ENCODE measurements around the gene RAB43.
"Not testable (repeated sequence)": the region's sequence is repeated elsewhere in the genome, so short reads cannot be mapped to it uniquely, and the experiment has no call there.

Gene RAB43

DNA sequence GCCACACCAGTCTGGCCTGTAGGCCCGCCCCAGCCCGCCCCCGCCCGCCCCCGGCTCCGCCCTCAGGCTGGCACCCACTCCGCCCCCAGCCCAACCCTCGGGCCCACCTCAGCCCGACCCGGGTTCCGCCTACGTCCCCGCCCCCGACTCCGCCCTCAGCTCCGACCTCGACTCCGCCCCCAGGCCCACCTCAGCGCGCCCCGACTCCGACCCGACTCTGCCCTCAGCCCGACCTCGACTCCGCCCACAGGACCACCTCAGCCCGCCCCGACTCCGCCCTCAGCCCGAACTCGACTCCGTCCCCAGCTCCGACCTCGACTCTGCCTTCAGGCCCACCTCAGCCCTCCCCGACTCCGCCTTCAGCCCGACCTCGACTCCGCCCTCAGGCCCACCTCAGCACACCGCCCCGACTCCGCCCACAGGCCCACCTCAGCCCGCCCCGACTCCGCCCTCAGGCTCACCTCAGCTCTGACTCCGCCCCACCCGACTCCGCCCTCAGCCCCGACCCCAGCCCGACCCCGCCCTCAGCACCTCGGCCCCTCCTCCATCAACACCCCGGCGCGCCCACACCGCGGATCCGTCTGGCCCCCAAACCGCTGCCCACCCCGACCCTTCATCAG is at the start of gene RAB43:
Gene RAB43 (minus strand): TSS at position 13 of the 620 bp plus-strand sequence. CDS start 315 bp downstream, outside the sequence.
- DNase-seq: peak; percentile 77

DNA sequence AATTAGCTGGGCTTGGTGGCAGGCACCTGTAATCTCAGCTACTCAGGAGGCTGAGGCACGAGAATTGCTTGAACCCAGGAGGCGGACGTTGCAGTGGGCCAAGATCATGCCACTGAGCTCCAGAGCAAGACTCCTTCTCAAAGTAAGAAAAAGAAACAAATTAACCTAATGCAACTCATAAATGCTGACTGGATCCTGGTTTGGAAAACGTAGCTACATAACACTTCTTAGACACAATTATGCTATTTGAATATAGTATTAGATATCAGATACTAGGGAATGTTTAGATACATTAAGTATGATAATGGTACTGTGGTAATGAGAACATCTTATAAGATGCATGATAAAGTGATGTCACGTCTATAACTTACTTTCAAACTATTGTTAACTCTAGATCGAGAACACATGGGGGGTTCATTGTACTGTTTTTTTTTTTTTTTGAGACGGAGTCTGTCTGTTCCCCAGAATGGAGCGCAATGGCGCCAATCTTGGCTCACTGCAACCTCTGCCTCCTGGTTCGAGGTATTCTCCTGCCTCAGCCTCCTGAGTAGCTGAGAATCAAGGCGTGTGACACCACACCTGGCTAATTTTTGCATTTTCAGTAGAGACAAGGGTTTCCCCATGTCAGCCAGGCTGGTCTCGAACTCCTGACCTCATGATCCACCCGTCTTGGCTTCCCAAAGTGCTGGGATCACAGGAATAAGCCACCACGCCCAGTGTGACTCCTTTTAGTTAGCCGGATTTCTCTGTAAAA is 45.2 kb upstream of the RAB43 start:
- DNase-seq: no peak

DNA sequence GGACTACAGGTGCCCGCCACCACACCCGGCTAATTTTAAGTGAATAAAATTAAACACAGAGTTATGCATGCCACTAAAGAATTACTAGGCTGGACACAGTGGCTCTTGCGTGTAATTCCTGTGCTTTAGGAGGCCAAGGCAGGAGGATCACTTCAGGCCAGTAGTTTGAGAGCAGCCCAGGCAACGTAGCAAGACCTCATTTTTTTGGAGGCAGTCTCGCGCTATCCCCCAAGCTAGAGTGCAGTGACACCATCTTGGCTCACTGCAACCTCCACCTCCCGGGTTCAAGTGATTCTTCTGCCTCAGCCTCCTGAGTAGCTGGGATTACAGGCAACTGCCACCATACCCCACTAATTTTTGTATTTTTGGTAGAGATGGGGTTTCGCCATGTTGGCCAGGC is 44.0 kb upstream of the RAB43 start:
- not testable (repeated sequence) for DNase-seq

DNA sequence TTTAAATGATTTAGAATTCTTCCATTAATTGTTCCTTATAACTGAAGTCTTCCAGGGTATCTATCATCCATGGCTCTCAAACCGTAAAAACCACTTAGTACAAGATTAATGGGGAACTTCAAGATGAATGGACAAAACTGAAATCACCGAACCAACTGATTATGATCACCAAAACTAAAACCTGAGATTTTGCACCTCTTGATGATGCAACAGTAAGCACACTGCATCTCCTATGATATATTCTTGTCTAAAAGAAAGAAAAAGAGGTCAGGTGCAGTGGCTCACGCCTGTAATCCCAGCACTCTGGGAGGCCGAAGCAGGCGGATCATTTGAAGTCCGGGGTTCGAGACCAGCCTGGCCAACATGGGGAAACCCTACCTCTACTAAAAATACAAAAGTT is 42.9 kb upstream of the RAB43 start:
- no peak for DNase-seq

DNA sequence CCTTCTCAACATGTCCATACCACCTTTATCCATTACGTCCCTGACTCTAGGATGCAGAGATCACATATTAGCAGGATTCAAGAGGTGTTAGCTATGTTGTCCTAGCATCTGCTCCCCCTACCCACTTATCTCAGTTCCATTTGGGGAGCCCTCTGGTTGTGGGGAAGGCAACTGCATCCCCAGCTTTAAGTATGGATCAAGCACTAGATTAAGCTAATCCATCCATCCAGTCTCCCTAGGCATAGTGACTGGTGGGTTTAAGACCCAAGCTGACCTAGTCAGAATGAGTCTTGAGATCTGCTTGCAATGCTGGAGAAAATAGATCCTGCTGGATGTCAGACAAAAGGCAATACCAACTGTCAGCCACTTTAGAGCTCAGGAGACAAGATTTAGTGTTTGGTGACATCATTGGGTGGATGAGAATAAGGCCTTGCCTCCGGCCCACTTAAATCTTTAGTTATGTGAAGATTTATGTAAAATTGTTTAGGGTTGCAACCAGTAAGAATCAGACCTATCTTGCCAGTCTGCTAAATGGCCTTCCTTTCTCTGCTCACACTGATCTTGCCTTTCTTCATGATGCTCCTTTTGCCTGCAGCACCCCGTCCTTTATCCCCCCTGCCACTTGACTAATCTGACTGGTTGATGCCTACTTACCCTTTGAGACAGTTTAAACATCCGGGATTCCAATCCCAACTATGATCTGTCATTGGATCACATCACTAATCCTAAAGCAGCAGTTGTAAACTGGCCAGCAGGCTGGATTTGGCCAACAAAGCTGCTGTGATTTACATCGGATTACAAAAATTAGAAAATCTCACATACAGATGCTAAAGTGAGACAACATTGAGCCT is 41.4 kb upstream of the RAB43 start:
- no peak for DNase-seq

DNA sequence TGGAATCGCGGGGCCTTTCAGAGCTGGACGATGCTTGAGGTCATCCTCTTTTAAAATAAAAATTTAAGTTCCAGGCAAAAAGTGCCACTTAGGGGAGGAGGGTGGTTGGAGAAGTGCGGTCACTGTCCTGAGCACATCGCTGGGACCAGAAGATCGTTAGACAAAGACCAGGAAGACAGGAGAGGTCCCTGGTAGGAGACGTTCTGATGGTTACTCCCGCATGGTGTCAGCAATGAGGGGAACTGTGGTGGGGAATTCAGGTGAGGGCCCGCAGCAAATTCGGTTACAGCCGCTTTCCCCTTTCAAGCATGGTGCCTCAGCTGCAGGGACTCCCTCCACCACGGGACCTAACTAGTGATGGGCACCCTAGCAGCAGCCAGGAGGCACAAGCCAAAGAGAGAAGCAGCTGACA is 40.3 kb upstream of the RAB43 start:
- no peak for DNase-seq

DNA sequence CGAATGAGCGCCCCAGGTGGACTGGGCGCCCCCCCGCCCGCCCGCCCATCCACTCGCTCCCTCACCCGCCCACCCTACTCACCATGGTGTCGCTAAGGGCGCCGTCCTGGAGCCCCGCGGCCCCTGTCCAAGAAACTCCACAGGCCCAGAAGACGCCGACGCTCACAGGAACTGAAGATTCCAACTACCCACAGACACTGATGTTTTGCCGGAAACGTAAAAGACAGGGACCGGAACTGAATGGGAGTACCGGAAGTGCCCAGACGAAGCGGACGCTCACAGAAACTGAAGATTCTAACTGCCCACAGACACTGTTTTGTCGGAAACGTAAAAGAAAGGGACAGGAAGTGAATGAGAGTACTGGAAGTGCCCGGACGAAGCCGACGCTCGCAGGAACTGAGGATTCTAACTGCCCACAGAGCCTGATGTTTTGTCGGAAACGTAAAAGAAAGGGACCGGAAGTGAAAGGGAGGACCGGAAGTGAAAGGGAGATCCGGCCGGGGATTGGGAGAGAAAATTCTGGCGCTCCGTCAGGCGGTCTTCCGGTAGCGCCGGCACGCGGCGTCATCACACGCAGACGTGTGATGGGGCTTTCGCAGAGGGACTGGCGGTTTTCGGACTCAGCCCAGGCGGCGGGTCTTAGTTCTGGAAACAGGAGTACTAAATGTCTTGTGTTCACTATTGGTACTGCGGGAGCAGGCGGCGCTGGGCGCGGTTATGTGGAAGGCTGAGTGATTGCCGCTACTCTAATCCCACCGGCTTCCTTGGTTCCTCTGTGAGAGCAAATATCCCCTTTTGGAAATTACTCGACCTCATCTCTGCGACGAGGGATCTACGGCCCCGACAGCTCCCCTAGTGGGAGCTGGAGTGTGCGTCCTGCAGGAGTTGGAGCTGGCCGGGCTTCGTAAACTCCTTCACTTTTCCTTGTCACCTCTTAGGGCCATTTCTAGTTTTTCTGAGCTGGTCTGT is 39.6 kb upstream of the RAB43 start, which contains the start of gene ISY1:
Gene ISY1 (minus strand): TSS at position 173 of the 969 bp plus-strand sequence. CDS start 88 bp downstream, at position 85.
- peak; percentile 96 for DNase-seq

DNA sequence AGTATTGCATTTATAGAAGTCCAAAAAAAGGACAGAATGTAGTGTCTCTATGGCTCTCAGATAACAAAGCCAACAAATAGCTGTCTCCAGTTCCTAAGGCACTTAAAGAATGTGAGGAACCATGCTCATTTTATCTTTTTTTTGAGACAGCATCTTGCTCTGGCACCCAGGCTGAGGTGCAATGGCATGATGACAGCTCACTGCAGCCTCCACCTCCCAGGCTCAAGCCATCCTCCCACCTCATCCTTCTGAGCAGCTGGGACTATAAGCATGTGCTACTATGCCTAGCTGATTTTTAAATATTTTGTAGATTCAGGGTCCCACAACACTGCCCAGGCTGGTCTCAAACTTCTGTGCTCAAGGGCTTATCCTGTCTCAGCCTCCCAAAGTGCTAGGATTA is 23.2 kb upstream of the RAB43 start:
- DNase-seq: no peak

DNA sequence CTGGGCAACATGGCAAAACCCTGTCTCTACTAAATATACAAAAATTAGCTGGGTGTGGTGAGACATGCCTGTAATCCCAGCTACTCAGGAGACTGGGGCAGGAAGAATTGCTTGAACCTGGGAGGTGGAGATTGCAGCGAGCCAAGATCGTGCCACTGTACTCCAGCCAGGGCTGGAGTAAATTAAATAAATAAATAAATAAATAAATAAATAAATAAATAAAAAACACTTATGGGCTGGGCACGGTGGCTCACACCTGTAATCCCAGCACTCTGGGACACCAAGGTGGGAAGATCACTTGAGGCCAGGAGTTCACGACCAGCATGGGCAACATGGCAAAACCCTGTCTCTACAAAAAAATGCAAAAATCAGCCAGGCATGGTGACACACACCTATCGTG is 19.4 kb upstream of the RAB43 start:
- DNase-seq: not testable (repeated sequence)

DNA sequence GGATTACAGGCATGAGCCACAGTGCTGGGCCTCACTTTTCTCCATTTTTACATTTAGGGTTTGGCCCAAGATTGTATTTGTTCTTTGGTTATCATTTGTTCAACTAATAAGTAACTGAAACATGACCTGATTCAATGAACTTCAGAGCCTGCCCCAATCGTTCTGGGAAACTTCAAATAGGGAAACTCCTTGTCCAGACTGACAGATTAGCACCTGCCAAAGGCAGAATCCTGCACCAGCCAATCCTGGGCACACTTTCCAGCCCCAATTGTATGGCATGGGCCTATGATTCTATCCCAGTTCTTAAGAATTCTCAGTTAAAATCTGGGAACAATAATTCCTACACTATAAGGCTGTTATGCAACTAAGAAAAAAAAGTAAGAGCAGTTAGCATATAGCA is 18.3 kb upstream of the RAB43 start:
- no peak for DNase-seq

DNA sequence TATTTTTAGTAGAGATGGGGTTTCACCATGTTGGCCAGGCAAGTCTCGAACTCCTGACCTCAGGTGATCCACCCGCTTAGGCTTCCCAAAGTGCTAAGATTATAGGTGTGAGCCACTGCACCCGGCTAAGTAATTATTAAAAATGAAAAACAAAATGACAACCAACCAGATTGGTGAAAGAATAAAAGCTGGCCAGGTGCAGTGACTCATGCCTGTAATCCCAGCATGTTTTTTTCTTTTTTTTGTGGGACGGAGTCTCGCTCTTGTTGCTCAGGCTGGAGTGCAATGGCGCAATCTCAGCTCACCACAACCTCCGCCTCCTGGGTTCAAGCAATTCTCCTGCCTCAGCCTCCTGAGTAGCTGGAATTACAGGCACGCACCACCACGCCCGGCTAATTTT is 14.7 kb upstream of the RAB43 start:
- DNase-seq: not testable (repeated sequence)

DNA sequence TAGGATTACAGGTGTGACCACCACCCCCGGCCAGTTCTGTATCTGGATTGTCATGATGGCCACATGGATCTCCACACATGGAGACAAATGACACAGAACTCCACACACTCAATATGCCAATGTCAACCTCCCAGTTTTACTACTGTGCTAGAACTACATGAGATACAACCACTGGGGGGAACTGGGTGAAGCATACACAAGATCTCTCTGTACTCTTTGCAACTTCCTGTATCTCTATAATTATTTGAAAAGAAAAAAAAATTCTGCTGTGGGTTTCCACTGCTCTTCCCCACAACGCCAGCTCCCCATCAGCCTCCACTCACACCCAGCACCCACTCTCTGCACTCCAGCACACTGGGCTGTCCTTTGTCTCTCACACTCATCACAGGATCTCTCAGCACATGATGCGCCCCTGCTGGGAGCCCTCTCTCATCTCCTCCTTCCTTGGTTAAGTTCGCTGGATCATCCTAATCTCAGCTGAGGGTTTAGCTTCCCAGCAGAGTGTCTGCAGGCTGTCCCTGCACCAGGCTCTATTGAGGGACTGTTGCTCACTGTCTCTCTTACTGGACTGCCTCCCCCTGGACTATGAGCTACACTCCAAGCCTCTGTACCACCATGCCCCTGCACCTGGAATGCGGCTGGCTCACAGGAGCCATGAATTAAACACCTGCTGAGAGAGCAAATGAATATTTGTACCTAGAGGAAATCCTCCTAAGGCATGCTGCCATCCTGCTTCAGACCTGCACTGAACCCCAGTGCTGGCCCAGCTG is 10.7 kb upstream of the RAB43 start:
- no peak for DNase-seq

DNA sequence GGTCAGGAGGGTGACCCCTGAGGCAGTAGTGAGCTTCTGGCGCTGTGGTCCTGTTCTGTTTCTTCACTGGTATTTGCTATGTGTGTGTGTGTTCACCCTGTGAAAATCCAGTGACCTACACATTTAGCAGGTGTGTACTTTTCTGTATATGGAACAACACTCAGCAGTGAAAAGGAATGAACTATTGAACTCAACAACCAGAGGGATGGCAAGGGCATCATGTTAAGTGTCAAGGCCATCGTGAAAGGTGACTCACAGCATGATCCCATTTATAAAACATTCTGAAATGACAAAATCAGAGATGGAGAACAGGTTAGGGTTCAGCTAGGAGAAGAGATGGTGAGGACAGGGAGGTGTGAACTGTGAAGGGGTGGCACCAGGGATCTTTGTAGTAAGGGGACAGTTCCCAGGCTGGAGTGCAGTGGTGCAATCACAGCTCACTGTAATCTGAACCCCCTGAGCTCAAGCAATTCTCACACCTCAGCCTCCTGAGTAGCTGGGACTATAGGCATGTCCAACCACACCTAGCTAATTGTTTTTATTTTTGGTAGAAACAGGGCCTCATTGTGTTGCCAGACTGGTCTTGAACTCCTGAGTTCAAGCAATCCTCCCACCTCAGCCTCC is 10.0 kb upstream of the RAB43 start:
- no peak for DNase-seq

DNA sequence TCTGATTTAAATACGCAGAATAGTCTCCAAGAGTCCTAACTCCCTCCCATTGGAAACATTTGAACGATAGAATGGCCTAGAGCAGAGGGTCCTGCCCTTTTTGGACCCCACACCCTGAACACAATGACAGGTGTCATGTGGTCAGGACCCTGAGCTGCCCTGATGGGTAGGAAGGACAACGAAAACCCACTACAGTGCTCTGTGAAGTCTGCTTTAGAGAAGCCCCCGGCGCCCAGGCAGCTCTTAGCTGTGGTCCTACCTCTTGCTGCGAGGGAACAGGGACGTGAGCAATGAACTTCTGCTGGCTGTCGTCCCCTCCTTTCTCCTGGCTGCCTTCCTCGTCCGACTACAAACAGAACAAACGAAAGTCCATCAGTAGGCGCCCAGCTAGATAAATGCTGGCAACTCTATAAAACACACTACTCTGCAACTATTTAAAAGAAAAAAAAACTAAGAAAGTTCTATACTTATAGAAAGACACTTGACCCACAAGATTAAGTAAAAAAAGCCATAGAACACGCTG is 8.7 kb upstream of the RAB43 start:
- DNase-seq: no peak

DNA sequence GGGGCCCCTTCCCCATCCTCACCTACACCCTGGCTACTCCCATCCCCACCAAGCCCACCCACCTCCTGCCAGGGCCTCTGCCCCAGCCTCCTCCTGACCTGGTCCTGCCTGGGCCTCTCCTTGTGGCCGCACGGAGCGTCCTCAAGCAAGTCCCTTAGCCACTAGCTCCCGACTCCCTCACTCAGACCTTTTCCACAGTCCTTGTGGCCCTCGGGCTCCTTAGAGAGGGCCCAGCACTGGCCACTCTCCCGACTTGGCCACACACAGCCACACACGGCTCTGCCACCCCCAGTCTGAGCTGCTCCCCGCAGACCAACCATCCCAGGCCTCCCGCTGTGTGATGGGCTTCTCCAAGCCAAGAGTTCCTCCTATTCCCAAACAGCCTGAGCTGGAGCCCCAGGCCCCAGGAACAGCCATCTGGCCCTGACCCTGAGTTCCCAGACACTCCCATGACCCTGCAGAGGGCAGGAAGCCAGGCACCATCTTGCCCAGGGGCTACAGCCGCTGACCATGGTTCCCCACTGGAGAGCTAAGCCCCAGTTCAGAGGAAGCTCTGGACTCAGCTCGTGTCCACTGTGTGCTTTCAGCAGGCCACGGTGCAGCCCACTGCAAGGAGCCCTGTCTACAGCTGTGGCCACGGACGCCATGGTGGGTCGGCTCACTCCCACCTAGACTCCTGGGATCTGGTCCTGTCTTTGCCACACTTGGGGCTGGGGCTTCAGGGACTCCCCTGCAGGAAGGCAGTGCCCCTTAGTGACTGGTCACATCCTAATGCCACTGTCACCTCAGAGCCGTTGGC is 7.0 kb upstream of the RAB43 start:
- DNase-seq: no peak

DNA sequence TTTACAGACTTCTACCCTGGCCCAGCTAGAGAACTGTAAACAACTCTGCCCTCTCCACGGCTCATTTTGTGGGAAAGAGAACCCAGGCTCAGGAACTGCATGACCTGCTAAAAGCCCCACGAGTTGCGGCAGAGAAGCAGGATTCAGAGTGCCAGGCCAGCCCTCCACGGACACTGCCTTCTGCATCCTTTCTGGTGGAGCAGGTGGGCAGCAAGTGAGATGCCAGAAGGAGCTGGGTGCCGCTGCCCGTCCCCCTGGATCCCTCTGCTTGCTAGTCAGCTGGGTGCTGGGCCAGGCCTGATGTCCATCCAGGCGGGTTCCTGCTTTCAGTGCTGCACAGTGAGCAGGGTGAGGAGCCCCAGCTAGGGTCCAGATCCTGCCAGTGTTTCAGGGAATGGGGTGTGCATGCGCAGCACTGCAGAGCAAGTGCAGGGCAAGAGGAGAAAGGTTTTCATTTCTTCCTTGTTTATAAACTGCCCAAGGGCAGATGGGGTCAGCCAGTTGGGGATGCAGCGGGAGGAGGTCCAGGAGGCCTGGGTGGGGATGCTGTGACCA is 5.2 kb upstream of the RAB43 start:
- no peak for DNase-seq

DNA sequence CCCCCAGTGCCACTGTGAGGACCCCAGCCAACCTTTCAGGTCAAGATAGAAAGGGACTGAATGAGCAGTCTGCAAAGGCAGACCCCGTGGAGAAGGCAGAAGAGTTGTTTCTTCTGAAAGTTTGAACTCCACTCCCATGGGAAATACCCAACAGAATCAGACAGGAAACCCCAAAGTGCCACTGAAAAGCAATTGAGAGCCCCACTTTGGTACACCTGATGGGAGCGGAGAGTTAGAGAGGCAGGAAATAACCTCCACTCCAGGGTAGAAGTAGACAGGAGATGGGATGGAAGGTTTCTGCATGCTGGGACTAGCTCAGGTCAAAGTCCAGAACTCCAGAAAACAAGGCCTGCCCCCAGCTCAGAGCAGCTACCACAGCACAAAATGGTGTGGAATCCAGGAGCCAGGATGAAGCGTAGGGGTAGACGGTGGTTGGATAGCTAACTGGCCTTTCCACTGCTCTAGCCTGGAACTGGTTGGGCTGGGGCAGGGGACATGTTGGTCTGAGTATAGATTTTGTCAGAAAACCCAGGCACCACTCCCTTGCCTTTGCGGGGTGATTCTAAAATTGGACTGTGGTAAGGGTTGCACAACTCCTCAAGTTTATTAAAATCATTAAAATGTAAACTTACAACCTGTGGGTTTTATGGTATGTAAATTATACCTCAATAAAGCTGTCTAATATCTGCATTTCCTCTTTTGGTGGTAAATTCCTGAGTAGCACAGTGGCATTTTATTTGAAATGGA is 1.9 kb upstream of the RAB43 start:
- DNase-seq: peak; percentile 35

DNA sequence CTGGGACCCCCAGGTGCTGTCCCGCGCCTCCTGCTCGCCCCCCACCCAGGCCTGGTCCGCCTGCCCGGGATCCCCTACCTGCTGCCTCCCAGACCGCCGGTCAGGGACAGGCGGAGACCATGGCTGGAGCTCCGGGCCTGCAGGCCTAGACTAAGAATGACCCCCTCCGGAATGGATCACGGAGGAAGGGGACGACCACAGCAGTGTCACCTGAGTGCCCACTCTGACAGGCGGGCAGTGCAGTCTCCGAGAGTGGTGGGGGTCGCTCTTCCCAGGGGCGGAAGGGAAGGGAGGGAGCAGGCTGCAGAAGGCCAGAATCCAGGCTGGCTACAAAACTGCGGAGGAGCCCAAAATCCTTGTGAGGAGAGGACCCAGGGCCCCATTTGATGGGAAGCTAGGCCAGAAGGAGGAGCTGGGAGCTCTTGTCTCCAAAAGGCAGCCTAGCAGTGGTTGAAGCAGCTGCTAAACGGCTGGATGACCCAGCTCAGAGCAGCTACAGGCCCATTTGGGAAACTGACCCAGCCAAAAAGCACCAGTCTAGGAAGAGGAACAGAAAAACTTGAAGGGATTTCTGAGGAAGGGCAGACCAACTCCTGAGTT is 908 bp upstream of the RAB43 start:
- no peak for DNase-seq

Data from fibroblast of upper back skin (primary cell).